Activated CD4-positive, alpha-beta memory T cell treated with anti-CD3 and anti-CD28 coated beads for 36 hours (primary cell): Measurements from ENCODE around the gene MALL. TPM values are rescaled to one million over a fixed set of nuclear protein-coding genes. Genes with fewer than 3 reads are reported as not detected.
"Not testable (repeated sequence)": the region's sequence is repeated elsewhere in the genome, so short reads cannot be mapped to it uniquely, and the experiment has no call there.

Source experiments
- CTCF ChIA-PET: fragments of 350-600 bp; sonication (Branson Sonifier 250); formaldehyde crosslinking; loops from one replicate; lab custom pipeline; 2021; ENCODE audit warnings: antibody characterized with exemption, inconsistent platforms; lab: Charles Lee
- POLR2A ChIA-PET: fragments of 350-600 bp; sonication (Branson Sonifier 250); formaldehyde crosslinking; loops from one replicate; lab custom pipeline; 2021; ENCODE audit warnings: antibody characterized with exemption; lab: Charles Lee
- DNase-seq: peaks from one replicate; pipeline ENCODE4 v3.0.0-alpha.2; 2020
- H3K27ac Mint-ChIP-seq: one replicate; pipeline ENCODE4 v1.8.0; 2021; ENCODE audit warnings: mixed read lengths
- H3K27me3 Mint-ChIP-seq: one replicate; pipeline ENCODE4 v1.8.0; 2021; ENCODE audit warnings: mixed read lengths
- H3K36me3 Mint-ChIP-seq: one replicate; pipeline ENCODE4 v1.8.0; 2021; ENCODE audit warnings: mixed read lengths
- H3K4me1 Mint-ChIP-seq: one replicate; pipeline ENCODE4 v1.8.0; 2021; ENCODE audit warnings: low read depth, mixed read lengths
- H3K4me3 Mint-ChIP-seq: one replicate; pipeline ENCODE4 v1.8.0; 2021; ENCODE audit warnings: mild to moderate bottlenecking, mixed read lengths
- H3K9me3 Mint-ChIP-seq: one replicate; pipeline ENCODE4 v1.8.0; 2021; ENCODE audit warnings: mixed read lengths
- intact Hi-C: fragments of 100-400 bp; cut with micrococcal nuclease; formaldehyde crosslinking; loops from one replicate; pipeline ENCODE4 v1.15.1; 2023
- microRNA-seq: library from miRNA; unstranded; fragments of <30 nt; microRNA quantifications from one replicate; pipeline ENCODE4 v1.2.0, GENCODE V29; 2022; ENCODE audit warnings: borderline number of aligned reads, borderline microRNAs expressed, borderline replicate concordance
- total RNA-seq, 2 experiments: library from RNA; stranded (reverse); gene quantifications; one replicate each; pipeline ENCODE4 v1.2.3, GENCODE V29; 2021

The MALL gene
- total RNA-seq, 2 experiments from 2014 or later: 0.17 to 0.31 TPM

DNA sequence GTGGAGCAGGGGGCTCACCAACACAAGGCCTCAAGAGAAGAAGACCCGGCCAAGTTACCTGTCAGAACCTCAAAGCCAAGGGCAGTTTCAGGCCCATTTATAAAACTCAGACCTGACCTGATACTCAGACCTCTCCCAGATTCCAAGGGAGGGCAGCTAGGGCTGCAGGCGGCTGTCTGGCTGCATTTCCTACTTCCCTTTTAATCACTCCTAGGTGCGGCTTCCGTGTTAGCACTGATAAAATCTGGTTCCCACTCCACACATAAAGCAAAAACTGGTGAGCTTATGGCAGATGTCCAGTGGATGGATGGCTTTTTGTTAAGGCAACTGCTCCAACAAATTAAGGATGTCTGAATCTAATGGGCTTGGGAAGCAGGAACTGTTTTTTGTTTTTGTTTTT lies 63.5 kb downstream of the MALL start:
- H3K27ac Mint-ChIP-seq, H3K36me3 Mint-ChIP-seq, CTCF ChIA-PET, H3K27me3 Mint-ChIP-seq, H3K4me3 Mint-ChIP-seq, POLR2A ChIA-PET, DNase-seq, intact Hi-C loops, H3K4me1 Mint-ChIP-seq, H3K9me3 Mint-ChIP-seq: not testable (repeated sequence)

GRCh38 chr2:110050222-110050621 lies 65.4 kb downstream of the MALL start:
- DNase-seq, H3K9me3 Mint-ChIP-seq, H3K27ac Mint-ChIP-seq, CTCF ChIA-PET, H3K4me1 Mint-ChIP-seq, H3K36me3 Mint-ChIP-seq, H3K4me3 Mint-ChIP-seq, intact Hi-C loops, POLR2A ChIA-PET, H3K27me3 Mint-ChIP-seq: not testable (repeated sequence)

DNA sequence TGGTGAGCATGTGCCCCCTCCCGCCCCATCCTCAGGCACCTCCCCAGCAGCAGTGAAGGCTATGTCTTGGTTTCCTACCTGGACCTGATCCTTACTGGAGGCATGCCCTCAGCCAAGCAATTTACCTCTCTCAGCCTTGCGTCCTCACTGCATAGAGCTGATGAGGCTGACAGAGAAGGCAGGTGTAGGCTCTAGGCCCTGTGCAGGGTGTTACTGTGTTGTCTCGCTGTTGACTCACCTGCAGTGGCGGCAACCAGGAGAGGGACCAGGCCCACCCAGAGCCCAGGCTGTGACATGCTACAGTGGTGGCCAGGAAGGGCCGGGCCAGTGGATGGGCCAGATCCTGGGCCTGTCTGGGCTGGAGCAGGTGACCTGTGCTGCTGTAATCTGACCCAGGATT lies 65.9 kb downstream of the MALL start:
- H3K4me1 Mint-ChIP-seq, H3K36me3 Mint-ChIP-seq, H3K4me3 Mint-ChIP-seq, intact Hi-C loops, H3K27ac Mint-ChIP-seq, DNase-seq, H3K27me3 Mint-ChIP-seq, POLR2A ChIA-PET, CTCF ChIA-PET, H3K9me3 Mint-ChIP-seq: not testable (repeated sequence)

GRCh38 chr2:110048255-110049197 lies 67.1 kb downstream of the MALL start:
- H3K27me3 Mint-ChIP-seq, H3K9me3 Mint-ChIP-seq, POLR2A ChIA-PET, H3K27ac Mint-ChIP-seq, H3K4me1 Mint-ChIP-seq, intact Hi-C loops, CTCF ChIA-PET, H3K4me3 Mint-ChIP-seq, DNase-seq, H3K36me3 Mint-ChIP-seq: not testable (repeated sequence)

- H3K9me3 Mint-ChIP-seq, POLR2A ChIA-PET, intact Hi-C loops, CTCF ChIA-PET, DNase-seq, H3K27me3 Mint-ChIP-seq, H3K27ac Mint-ChIP-seq, H3K4me3 Mint-ChIP-seq, H3K36me3 Mint-ChIP-seq, H3K4me1 Mint-ChIP-seq: not testable (repeated sequence)
Measured at GRCh38 chr2:110047225-110047624, 68.4 kb downstream of the MALL start.

DNA sequence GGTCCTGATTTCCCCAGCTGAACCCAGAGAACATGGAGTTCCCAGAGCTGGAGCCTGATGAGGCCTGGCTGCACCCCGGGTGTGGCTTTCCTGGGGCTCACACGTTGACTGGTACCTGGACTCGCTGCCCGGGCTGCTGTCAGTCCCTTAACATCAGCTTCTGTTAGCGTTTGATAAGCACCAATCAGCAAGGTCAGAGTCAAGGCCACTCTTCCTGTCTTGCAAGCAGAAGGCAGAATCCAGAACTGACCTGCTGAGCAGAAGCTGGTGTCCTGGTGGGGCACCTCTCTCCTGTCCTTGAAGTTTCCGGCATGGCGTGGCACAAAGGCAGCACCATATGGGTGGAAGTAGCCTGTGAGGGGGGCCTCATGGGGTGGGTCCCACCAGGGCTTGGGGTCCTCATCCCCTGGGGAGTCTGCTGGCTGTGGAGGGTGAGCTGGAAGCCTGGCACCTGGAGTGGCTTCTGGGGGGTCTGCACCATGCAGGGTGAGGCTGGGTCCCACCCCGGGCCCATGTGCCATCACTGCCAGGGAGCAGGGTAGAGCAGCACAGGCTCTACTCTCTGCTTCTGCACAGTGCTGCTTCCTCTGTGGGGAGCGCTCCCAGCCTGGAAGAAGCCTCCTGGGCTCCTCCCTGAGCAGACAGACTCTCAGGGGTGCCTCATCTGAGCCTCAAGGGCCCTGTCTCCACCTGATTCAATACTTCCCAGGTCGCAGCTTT lies 73.5 kb downstream of the MALL start:
- H3K4me3 Mint-ChIP-seq, H3K36me3 Mint-ChIP-seq, H3K27me3 Mint-ChIP-seq, H3K9me3 Mint-ChIP-seq, CTCF ChIA-PET, H3K27ac Mint-ChIP-seq, intact Hi-C loops, POLR2A ChIA-PET, H3K4me1 Mint-ChIP-seq, DNase-seq: not testable (repeated sequence)

GRCh38 chr2:110037336-110037735 lies 78.3 kb downstream of the MALL start:
- H3K36me3 Mint-ChIP-seq, H3K27ac Mint-ChIP-seq, H3K4me3 Mint-ChIP-seq, DNase-seq, CTCF ChIA-PET, H3K4me1 Mint-ChIP-seq, H3K27me3 Mint-ChIP-seq, intact Hi-C loops, POLR2A ChIA-PET, H3K9me3 Mint-ChIP-seq: not testable (repeated sequence)

- intact Hi-C loops, H3K4me1 Mint-ChIP-seq, DNase-seq, H3K27ac Mint-ChIP-seq, H3K27me3 Mint-ChIP-seq, POLR2A ChIA-PET, CTCF ChIA-PET, H3K36me3 Mint-ChIP-seq, H3K4me3 Mint-ChIP-seq, H3K9me3 Mint-ChIP-seq: not testable (repeated sequence)
Measured at GRCh38 chr2:110035384-110035783, 80.2 kb downstream of the MALL start.

- H3K27me3 Mint-ChIP-seq, POLR2A ChIA-PET, CTCF ChIA-PET, H3K4me3 Mint-ChIP-seq, DNase-seq, H3K36me3 Mint-ChIP-seq, H3K4me1 Mint-ChIP-seq, H3K9me3 Mint-ChIP-seq, intact Hi-C loops, H3K27ac Mint-ChIP-seq: not testable (repeated sequence)
Measured at GRCh38 chr2:110034935-110035334, 80.7 kb downstream of the MALL start.

Small RNA genes lying within 50 kb of the gene (microRNA-seq; reads per million reads assigned to microRNA genes)
- gene MIR4267 (not detected), gene MIR4436B1 (not detected)

Other genes with a start within 250 kb of the MALL start
- 1 to 10 TPM; 3.3 TPM for gene LIMS3, start 217.1 kb downstream of the MALL start, total RNA-seq
- gene NPHP1, start 89.2 kb upstream of the MALL start, total RNA-seq: 1 to 10 TPM; 1.9 to 2.0 TPM
- gene MTLN, start 96.7 kb upstream of the MALL start, total RNA-seq: 10 to 100 TPM; 75.9 to 78.8 TPM